ENCODE measurements around the gene HLA-E.

- TF ChIP-seq CTCF (IDR thresholded peaks at IDR 0.05) (no peak), POLR2A (IDR thresholded peaks at IDR 0.05) (no peak)
Measured at GRCh38 chr6:30485236-30485635, 4.1 kb upstream of the HLA-E start.

Measured in uterus (tissue), 2 donors.